Gastroesophageal sphincter (tissue), 3 donors: ENCODE data around the gene MIPEP.

Experiments used
- EP300 ChIP-seq: sonication (generic); formaldehyde crosslinking; IDR thresholded peaks from one replicate; pipeline ENCODE4 v1.6.1; 2017; ENCODE audit warnings: antibody characterized with exemption, mild to moderate bottlenecking
- POLR2A ChIP-seq, 2 donors: fragments of 450-650 bp; IDR thresholded peaks; one replicate each; pipeline ENCODE4 v1.6.1; 2017; ENCODE audit warnings: antibody characterized with exemption in 2 of 2, mild to moderate bottlenecking in 2 of 2, moderate library complexity in 1 of 2
- TF ChIP-seq, protein P1 (sequence below), 4 experiments: fragments of 200-600 bp in 2 of 4; fragments of 450-650 bp in 2 of 4; sonication (generic) in 1 of 4; IDR thresholded peaks; one replicate each; pipeline ENCODE4 v1.5.1; 2017 to 2019; ENCODE audit warnings: antibody characterized with exemption in 4 of 4, mild to moderate bottlenecking in 2 of 4, moderate library complexity in 2 of 4

DNA sequence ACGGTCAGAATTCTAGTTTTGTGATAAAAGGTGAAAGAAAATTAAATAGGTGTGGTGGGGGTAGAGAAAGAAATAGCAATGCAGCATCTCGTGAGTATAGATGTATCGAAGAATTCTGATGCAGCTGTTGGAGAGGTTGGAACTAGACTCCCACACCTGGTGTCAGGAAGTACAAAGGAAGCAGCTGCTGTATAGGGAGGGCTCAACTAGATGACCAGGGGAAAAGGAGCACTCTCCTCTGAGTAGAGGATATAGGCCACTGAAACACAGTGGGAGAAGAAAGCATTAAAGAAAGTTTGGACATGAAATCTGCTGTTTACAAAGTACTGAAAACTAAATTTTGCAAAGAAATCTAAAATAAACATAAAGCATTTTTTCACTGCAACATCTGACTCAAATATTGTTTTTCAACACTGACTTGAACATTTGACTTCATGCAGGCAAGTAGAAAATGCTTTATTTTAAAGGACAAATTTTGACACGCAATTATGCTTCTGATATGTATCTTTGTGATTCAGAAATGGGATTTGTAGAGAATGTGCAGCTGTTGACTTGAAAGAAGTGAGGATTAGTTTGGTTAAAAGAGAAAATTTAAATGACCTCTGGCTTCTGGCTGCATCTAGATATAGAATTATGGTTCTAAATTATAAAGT is 82.2 kb downstream of the MIPEP start:
- TF ChIP-seq, protein P1, sequence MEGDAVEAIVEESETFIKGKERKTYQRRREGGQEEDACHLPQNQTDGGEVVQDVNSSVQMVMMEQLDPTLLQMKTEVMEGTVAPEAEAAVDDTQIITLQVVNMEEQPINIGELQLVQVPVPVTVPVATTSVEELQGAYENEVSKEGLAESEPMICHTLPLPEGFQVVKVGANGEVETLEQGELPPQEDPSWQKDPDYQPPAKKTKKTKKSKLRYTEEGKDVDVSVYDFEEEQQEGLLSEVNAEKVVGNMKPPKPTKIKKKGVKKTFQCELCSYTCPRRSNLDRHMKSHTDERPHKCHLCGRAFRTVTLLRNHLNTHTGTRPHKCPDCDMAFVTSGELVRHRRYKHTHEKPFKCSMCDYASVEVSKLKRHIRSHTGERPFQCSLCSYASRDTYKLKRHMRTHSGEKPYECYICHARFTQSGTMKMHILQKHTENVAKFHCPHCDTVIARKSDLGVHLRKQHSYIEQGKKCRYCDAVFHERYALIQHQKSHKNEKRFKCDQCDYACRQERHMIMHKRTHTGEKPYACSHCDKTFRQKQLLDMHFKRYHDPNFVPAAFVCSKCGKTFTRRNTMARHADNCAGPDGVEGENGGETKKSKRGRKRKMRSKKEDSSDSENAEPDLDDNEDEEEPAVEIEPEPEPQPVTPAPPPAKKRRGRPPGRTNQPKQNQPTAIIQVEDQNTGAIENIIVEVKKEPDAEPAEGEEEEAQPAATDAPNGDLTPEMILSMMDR (IDR thresholded peaks at IDR 0.05): no peak
- no peak for TF ChIP-seq EP300
- TF ChIP-seq POLR2A (IDR thresholded peaks at IDR 0.05): no peak
